ENCODE measurements around the gene DTNB. TPM values are rescaled to one million over a fixed set of nuclear protein-coding genes. Genes with fewer than 3 reads are reported as not detected.
"Not testable (repeated sequence)": the region's sequence is repeated elsewhere in the genome, so short reads cannot be mapped to it uniquely, and the experiment has no call there.

The DTNB gene
- total RNA-seq, 1 donor = 18.3 TPM

DNA sequence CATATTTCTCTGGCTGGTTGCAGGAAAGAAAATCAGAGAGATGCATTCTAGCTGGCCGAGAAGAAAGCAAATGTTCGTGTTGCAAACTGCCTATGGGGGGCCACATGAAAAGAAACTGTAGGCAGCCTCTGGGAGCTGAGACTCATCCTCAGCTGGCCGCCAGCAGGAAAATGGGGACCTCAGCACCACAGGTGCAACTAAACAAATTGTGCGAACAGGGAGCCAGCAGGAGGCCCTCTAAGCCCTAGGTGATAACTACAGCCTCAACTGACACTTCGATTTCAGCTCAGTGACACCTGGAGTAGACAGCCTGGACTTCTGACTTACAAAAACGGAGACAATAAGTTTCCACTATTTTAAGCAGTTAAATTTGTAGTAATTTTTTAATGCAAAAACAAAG lies 107.3 kb downstream of the DTNB start:
- H3K4me3 ChIP-seq (ENCODE audit: low read length) = no peak overlapping the region
- H3K4me1 ChIP-seq (ENCODE audit: insufficient read depth, low read length) = peaks cover 18% of the 10 kb centered on the region
- H3K9me3 ChIP-seq (ENCODE audit: low read depth, low read length) = no peaks in the 10 kb centered on the region
- H3K27me3 ChIP-seq (ENCODE audit: insufficient read depth, low read length) = no peaks in the 10 kb centered on the region

DNA sequence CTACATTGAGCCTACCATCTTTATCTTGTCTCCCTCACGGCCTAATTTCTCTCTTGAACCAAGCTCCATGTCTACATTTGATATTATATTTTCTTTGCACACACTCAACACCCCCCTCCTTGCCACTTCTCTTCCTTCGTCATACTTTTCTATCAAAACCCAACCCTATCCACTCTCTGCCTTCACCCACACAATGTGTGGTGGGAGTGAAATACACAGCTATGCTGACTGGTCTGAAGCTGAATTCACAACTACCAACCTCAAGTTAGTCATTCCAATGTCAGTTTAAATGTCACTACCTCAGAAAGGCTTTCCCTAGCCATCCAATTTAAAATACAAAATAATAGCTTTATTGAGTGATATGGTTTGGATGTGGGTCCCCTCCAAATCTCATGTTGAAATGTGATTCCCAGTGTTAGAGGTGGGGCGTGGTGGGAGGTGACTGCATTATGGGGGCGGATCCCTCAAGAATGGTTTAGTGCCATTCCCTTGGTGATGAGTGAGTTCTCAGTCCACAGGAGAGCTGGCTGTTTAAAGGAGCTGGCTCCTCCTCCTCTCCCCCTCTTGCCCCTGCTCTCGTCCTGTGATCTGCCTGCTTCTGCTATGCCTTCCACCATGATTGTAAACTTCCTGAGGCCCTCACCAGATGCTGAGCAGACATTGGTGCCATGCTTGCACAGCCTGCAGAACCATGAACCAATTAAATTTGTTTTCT lies 112.1 kb downstream of the DTNB start:
- Histone ChIP-seq H3K4me1 (ENCODE audit: insufficient read depth, low read length) (peaks cover 35% of the 10 kb centered on the region), H3K9me3 (ENCODE audit: low read depth, low read length) (no peaks in the 10 kb centered on the region), H3K27me3 (ENCODE audit: insufficient read depth, low read length) (no peaks in the 10 kb centered on the region)

DNA sequence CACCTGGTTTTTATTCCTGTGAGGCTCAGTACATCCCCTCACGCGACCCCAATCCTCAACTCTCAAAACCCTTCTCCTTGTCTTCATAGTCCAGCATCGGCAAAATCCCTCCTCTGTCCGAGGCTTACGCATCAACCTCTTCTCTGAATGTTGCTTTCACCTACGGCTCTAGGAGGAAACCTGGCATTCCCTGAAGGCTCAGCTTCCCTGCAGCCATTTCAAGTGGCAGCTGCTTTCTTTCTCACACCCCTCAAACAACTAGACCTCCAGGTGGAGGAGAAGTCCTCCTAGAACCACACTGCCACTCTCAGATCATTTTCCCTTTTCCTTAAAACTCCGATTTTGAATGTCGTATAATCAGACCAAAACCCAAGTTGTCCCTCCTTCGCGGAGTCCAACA lies 114.2 kb downstream of the DTNB start:
- no peak overlapping the region for H3K4me3 ChIP-seq (ENCODE audit: low read length)
- H3K4me1 ChIP-seq (ENCODE audit: insufficient read depth, low read length) = peaks cover 31% of the 10 kb centered on the region

More for the DNA sequence above, 112.1 kb downstream of the DTNB start:
- no peak overlapping the region for H3K4me3 ChIP-seq (ENCODE audit: low read length)

GRCh38 chr2:25558262-25558661 lies 115.1 kb downstream of the DTNB start:
- Histone ChIP-seq H3K4me1 (ENCODE audit: insufficient read depth, low read length) (peaks cover 31% of the 10 kb centered on the region), H3K4me3 (ENCODE audit: low read length) (no peak overlapping the region)

More for the DNA sequence above, 114.2 kb downstream of the DTNB start:
- no peaks in the 10 kb centered on the region for H3K27me3 ChIP-seq (ENCODE audit: insufficient read depth, low read length)
- H3K9me3 ChIP-seq (ENCODE audit: low read depth, low read length) = no peaks in the 10 kb centered on the region

GRCh38 chr2:25557179-25558036 lies 116.0 kb downstream of the DTNB start:
- Histone ChIP-seq H3K9me3 (ENCODE audit: low read depth, low read length) (no peaks in the 10 kb centered on the region), H3K27me3 (ENCODE audit: insufficient read depth, low read length) (no peaks in the 10 kb centered on the region), H3K4me1 (ENCODE audit: insufficient read depth, low read length) (peaks cover 31% of the 10 kb centered on the region), H3K4me3 (ENCODE audit: low read length) (no peak overlapping the region)

More at GRCh38 chr2:25558262-25558661, 115.1 kb downstream of the DTNB start:
- H3K9me3 ChIP-seq (ENCODE audit: low read depth, low read length) = no peaks in the 10 kb centered on the region
- H3K27me3 ChIP-seq (ENCODE audit: insufficient read depth, low read length) = no peaks in the 10 kb centered on the region

DNA sequence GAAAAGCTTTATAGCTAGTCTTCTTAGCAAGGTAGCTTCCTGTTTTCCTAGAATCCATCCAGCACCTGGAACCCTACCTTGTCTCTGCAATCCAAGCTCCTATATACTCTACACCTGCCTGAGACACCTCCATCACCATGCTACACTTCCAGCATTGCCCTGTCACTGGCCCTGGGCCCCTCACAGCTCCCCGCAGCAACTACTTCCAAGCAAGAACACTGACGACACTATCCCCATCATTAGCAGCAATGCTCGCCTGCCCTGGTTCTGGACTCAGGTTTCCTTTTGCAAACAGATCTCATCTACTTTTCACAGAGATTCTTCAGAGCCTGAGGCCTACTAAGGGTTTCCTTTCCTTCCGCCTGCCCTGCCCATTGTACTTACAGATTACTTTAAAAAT lies 121.1 kb downstream of the DTNB start:
- Histone ChIP-seq H3K4me1 (ENCODE audit: insufficient read depth, low read length) (peaks cover 11% of the 10 kb centered on the region), H3K27me3 (ENCODE audit: insufficient read depth, low read length) (no peaks in the 10 kb centered on the region), H3K9me3 (ENCODE audit: low read depth, low read length) (no peaks in the 10 kb centered on the region), H3K4me3 (ENCODE audit: low read length) (no peak overlapping the region)

- H3K27me3 ChIP-seq (ENCODE audit: insufficient read depth, low read length) = no peaks in the 10 kb centered on the region
- H3K9me3 ChIP-seq (ENCODE audit: low read depth, low read length) = no peaks in the 10 kb centered on the region
These were observed 122.1 kb downstream of the DTNB start for GRCh38 chr2:25551316-25551715.

DNA sequence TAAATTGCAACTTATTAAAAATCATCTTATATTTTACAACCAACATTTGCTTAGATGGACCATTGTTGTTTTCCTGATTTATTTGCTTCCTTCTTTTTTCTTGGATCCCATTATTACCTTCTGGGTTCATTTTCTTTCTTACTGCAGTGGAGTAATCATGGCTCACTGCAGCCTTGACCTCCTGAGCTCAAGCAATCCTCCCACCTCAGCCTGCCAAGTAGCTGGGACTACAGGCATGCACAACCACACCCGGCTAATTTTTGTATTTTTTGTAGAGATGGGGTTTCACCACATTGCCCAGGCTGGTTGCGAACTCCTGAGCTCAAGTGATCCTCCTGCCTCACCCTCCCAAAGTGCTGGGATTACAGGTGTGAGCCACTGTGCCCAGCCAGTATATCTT lies 123.8 kb downstream of the DTNB start:
- H3K27me3 ChIP-seq (ENCODE audit: insufficient read depth, low read length); H3K4me1 ChIP-seq (ENCODE audit: insufficient read depth, low read length); H3K9me3 ChIP-seq (ENCODE audit: low read depth, low read length); H3K4me3 ChIP-seq (ENCODE audit: low read length): not testable (repeated sequence)

More at GRCh38 chr2:25551316-25551715, 122.1 kb downstream of the DTNB start:
- Histone ChIP-seq H3K4me1 (ENCODE audit: insufficient read depth, low read length) (peaks cover 5% of the 10 kb centered on the region), H3K4me3 (ENCODE audit: low read length) (no peak overlapping the region)

- Histone ChIP-seq H3K27me3 (ENCODE audit: insufficient read depth, low read length) (no peaks in the 10 kb centered on the region), H3K4me3 (ENCODE audit: low read length) (no peak overlapping the region), H3K9me3 (ENCODE audit: low read depth, low read length) (no peaks in the 10 kb centered on the region), H3K4me1 (ENCODE audit: insufficient read depth, low read length) (peaks cover 5% of the 10 kb centered on the region)
These were observed 124.8 kb downstream of the DTNB start for GRCh38 chr2:25548601-25549000.

DNA sequence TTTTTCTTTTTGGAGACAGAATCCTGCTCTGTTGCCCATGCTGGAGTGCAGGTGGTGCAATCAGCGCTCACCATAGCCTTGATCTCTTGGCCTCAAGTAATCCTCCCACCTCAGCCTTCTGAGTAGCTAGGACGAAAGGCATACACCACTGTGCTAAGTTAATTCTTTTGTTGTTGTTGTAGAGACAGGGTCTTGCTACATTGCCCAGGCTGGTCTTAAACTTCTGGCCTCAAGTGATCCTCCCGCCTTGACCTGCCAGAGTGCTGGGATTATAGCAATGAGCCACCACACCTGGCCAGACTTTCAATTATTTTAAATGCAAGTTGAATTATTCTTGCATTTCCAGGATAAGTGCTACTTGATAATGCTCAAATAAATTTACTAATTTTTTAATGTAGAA lies 126.5 kb downstream of the DTNB start:
- H3K9me3 ChIP-seq (ENCODE audit: low read depth, low read length) = no peaks in the 10 kb centered on the region
- H3K4me1 ChIP-seq (ENCODE audit: insufficient read depth, low read length) = peaks cover 5% of the 10 kb centered on the region
- H3K27me3 ChIP-seq (ENCODE audit: insufficient read depth, low read length) = no peaks in the 10 kb centered on the region
- no peak overlapping the region for H3K4me3 ChIP-seq (ENCODE audit: low read length)

- Histone ChIP-seq H3K4me3 (ENCODE audit: low read length) (no peak overlapping the region), H3K9me3 (ENCODE audit: low read depth, low read length) (no peaks in the 10 kb centered on the region), H3K4me1 (ENCODE audit: insufficient read depth, low read length) (no peaks in the 10 kb centered on the region), H3K27me3 (ENCODE audit: insufficient read depth, low read length) (no peaks in the 10 kb centered on the region)
These were observed 127.5 kb downstream of the DTNB start for GRCh38 chr2:25545899-25546298.

DNA sequence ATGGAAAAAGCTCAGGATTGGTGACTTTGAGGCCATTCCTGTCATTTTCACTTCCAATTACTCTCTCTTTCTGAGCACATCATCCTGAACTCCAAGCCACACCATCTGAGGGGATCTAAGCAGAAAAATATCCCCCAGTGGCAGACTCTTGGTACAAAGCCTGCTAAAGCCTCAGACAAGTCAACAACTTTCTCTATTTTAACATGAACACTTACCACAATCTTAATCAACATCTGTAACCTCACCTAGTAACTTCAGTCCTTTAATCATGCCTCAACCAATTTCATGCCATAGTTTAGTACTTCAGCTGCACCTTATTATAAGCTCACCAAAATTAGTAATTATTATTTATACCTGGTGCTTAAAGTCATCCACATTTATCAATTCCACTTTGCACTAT lies 128.9 kb downstream of the DTNB start:
- no peak overlapping the region for H3K4me3 ChIP-seq (ENCODE audit: low read length)
- no peaks in the 10 kb centered on the region for H3K9me3 ChIP-seq (ENCODE audit: low read depth, low read length)
- no peaks in the 10 kb centered on the region for H3K4me1 ChIP-seq (ENCODE audit: insufficient read depth, low read length)
- no peaks in the 10 kb centered on the region for H3K27me3 ChIP-seq (ENCODE audit: insufficient read depth, low read length)

- Histone ChIP-seq H3K4me1 (ENCODE audit: insufficient read depth, low read length) (no peaks in the 10 kb centered on the region), H3K4me3 (ENCODE audit: low read length) (no peak overlapping the region), H3K9me3 (ENCODE audit: low read depth, low read length) (no peaks in the 10 kb centered on the region), H3K27me3 (ENCODE audit: insufficient read depth, low read length) (no peaks in the 10 kb centered on the region)
These were observed 129.4 kb downstream of the DTNB start for GRCh38 chr2:25543939-25544338.

DNA sequence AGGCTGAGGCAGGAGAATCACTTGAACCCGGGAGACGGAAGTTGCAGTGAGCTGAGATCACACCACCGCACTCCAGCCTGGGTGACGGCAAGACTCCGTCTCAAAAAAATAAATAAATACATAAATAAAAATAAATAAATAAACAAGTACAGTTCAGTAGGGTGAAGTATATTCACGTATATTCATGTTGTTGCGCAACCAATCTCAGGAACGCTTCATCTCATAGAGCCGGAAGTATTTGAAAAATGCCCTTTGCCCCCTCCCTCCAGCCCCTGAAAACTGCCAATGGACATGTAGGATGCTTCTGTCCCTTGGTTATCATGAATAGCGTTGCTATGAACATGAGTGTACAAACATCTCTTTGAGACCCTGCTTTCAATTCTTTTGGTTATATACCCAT lies 132.0 kb downstream of the DTNB start:
- H3K9me3 ChIP-seq (ENCODE audit: low read depth, low read length) = no peaks in the 10 kb centered on the region
- no peaks in the 10 kb centered on the region for H3K27me3 ChIP-seq (ENCODE audit: insufficient read depth, low read length)
- H3K4me1 ChIP-seq (ENCODE audit: insufficient read depth, low read length) = no peaks in the 10 kb centered on the region
- no peak overlapping the region for H3K4me3 ChIP-seq (ENCODE audit: low read length)

DNA sequence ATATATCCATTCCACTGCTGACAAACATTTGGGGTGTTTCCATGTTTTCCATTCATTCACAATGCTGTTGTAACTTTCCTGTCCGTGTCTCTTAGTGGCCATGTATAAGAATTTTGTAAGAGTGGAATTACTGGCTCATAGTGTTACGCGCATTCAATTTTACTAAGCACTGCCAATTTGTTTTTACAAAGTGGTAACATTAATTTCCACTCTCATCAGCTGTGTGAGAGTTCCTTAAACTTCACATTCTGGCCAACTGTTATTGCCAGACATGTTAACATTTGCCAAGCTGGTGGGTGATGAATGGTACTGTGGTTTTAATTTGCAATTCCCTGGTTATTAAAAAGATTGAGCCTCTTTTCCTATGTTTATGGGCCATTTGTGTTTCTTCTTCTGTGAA lies 134.2 kb downstream of the DTNB start:
- no peaks in the 10 kb centered on the region for H3K9me3 ChIP-seq (ENCODE audit: low read depth, low read length)
- no peak overlapping the region for H3K4me3 ChIP-seq (ENCODE audit: low read length)
- H3K27me3 ChIP-seq (ENCODE audit: insufficient read depth, low read length) = no peaks in the 10 kb centered on the region
- no peaks in the 10 kb centered on the region for H3K4me1 ChIP-seq (ENCODE audit: insufficient read depth, low read length)
